Fibroblast of lung (primary cell): ENCODE measurements around the gene ACP1. TPM values are rescaled to one million over a fixed set of nuclear protein-coding genes. Genes with fewer than 3 reads are reported as not detected.

ENCODE experiments used
- DNase-seq, 2 donors: peaks; one replicate each; pipeline versions ENCODE4 v3.0.0 to v3.0.0-alpha.2; 2010; ENCODE audit warnings: low read depth in 2 of 2
- H2AFZ ChIP-seq: 2 replicates; pipeline ENCODE4 v1.5.1; 2012; ENCODE audit warnings: low read length, control low read depth, inconsistent platforms
- H3K27ac ChIP-seq: 2 replicates; pipeline ENCODE4 v1.5.1; 2011; ENCODE audit warnings: low read length, control low read depth; ENCODE audit not compliant: insufficient read depth
- H3K27me3 ChIP-seq: 2 replicates; pipeline ENCODE4 v1.5.1; 2011; ENCODE audit warnings: mild to moderate bottlenecking, low read length; ENCODE audit not compliant: control insufficient read depth, insufficient read depth
- H3K36me3 ChIP-seq: 2 replicates; pipeline ENCODE4 v1.5.1; 2011; ENCODE audit warnings: low read length; ENCODE audit not compliant: control insufficient read depth, insufficient read depth
- H3K4me1 ChIP-seq: 2 replicates; pipeline ENCODE4 v1.5.1; 2011; ENCODE audit warnings: low read length; ENCODE audit not compliant: control insufficient read depth, insufficient read depth; ENCODE audit errors: extremely low read depth
- H3K4me2 ChIP-seq: 2 replicates; pipeline ENCODE4 v1.5.1; 2011; ENCODE audit warnings: low read length, control low read depth; ENCODE audit not compliant: insufficient read depth; ENCODE audit errors: extremely low read depth
- H3K4me3 ChIP-seq, 4 experiments: fragments of 200-600 bp in 1 of 4; sonication (generic) in 1 of 4; replicated peaks in 1 of 4; 2 replicates each; pipeline ENCODE4 v1.5.1; 2011 to 2016; ENCODE audit warnings: low read length in 4 of 4, low read depth in 3 of 4, mild to moderate bottlenecking in 3 of 4, control low read depth in 2 of 4, inconsistent platforms in 1 of 4, mixed read lengths in 1 of 4; ENCODE audit not compliant: insufficient read depth in 1 of 4; ENCODE audit errors: control extremely low read depth in 1 of 4
- H3K79me2 ChIP-seq: 2 replicates; pipeline ENCODE4 v1.5.1; 2012; ENCODE audit warnings: mild to moderate bottlenecking, low read length, inconsistent platforms; ENCODE audit not compliant: control insufficient read depth, insufficient read depth
- H3K9ac ChIP-seq: 2 replicates; pipeline ENCODE4 v1.5.1; 2011; ENCODE audit warnings: mild to moderate bottlenecking, low read length, control low read depth; ENCODE audit not compliant: insufficient read depth
- H3K9me3 ChIP-seq: 2 replicates; pipeline ENCODE4 v1.5.1; 2012; ENCODE audit warnings: low read depth, low read length; ENCODE audit not compliant: control insufficient read depth, insufficient read depth
- H4K20me1 ChIP-seq: 2 replicates; pipeline ENCODE4 v1.5.1; 2011; ENCODE audit warnings: low read length; ENCODE audit not compliant: control insufficient read depth, insufficient read depth; ENCODE audit errors: extremely low read depth
- EZH2 ChIP-seq: IDR thresholded peaks from 2 replicates; pipeline ENCODE4 v1.5.1; 2012; ENCODE audit warnings: low read length, control low read depth, mild to moderate bottlenecking; ENCODE audit errors: missing control alignments
- polyA plus RNA-seq, 2 donors: library from polyadenylated mRNA; depleted of rRNA in 1 of 2; stranded (reverse) in 1 of 2; unstranded in 1 of 2; fragments of >200 nt; gene quantifications; 2 replicates each; pipeline ENCODE4 v1.2.1, GENCODE V29; 2011 to 2012; ENCODE audit warnings: missing spikeins in 1 of 2
- total RNA-seq: library from RNA; depleted of rRNA; stranded (reverse); fragments of >200 nt; gene quantifications from 2 replicates; pipeline ENCODE4 v1.2.1, GENCODE V29; 2014
- TF ChIP-seq, protein P1 (sequence below), 2 donors: IDR thresholded peaks in 1 of 2; conservative IDR thresholded peaks in 1 of 2; 1 replicate in 1 of 2; 2 replicates in 1 of 2; pipeline ENCODE4 v1.5.1; 2011 to 2012; ENCODE audit warnings: low read length in 2 of 2, control low read depth in 1 of 2, inconsistent platforms in 1 of 2, low read depth in 1 of 2, mild to moderate bottlenecking in 1 of 2

Gene ACP1
- total and polyA plus RNA-seq, 2 donors (not counting 1 experiment from before 2014, with no cell fraction given): 86.9 to 124 TPM

DNA sequence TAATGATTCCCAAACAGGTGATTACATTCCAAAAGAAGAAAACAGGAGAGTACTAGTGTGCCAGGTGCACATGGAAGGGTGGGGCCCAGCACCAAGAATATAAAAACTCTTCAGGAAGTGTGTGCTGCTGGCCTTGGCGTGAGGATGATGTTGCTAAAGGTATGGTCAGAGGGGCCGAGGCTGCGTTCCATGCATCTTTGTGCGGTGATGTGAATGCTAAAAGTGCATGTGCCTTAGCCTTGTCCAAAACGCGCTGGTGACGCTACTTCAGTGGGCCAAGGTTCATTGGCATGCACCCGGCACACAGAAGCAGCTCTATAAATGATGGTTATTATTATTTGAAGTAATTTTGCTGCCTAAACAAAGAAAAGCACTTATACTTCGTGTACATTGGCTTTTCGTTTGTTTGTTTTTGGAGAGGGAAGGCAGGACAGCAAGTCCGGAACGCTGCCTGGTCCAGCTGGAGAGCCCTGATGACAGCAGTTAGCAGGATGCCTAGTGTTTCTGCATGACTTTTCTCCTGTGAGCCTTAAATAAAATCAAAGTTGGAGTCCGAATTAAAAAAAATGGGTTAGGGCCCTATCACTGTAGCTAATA is 20.2 kb downstream of the ACP1 start:
- Histone ChIP-seq H3K27ac (no peak overlapping the region), H4K20me1 (no peaks in the 10 kb centered on the region), H3K9me3 (no peaks in the 10 kb centered on the region), H2AFZ (no peak overlapping the region), H3K4me2 (no peak overlapping the region), H3K36me3 (peaks cover 9% of the 10 kb centered on the region), H3K27me3 (peaks cover 6% of the 10 kb centered on the region), H3K4me3 (no peak overlapping the region), H3K4me1 (peaks cover 3% of the 10 kb centered on the region), H3K79me2 (no peaks in the 10 kb centered on the region), H3K9ac (no peak overlapping the region)
- peak in 1 of 2 donors; percentile 49 for DNase-seq
- no peak for TF ChIP-seq EZH2
- TF ChIP-seq, protein P1, sequence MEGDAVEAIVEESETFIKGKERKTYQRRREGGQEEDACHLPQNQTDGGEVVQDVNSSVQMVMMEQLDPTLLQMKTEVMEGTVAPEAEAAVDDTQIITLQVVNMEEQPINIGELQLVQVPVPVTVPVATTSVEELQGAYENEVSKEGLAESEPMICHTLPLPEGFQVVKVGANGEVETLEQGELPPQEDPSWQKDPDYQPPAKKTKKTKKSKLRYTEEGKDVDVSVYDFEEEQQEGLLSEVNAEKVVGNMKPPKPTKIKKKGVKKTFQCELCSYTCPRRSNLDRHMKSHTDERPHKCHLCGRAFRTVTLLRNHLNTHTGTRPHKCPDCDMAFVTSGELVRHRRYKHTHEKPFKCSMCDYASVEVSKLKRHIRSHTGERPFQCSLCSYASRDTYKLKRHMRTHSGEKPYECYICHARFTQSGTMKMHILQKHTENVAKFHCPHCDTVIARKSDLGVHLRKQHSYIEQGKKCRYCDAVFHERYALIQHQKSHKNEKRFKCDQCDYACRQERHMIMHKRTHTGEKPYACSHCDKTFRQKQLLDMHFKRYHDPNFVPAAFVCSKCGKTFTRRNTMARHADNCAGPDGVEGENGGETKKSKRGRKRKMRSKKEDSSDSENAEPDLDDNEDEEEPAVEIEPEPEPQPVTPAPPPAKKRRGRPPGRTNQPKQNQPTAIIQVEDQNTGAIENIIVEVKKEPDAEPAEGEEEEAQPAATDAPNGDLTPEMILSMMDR (conservative IDR thresholded peaks at IDR 0.05 in 1 of 2, IDR thresholded peaks at IDR 0.05 in 1 of 2; ENCODE audit: low read depth in 1 of 2, low read length in 2 of 2): no peak

DNA sequence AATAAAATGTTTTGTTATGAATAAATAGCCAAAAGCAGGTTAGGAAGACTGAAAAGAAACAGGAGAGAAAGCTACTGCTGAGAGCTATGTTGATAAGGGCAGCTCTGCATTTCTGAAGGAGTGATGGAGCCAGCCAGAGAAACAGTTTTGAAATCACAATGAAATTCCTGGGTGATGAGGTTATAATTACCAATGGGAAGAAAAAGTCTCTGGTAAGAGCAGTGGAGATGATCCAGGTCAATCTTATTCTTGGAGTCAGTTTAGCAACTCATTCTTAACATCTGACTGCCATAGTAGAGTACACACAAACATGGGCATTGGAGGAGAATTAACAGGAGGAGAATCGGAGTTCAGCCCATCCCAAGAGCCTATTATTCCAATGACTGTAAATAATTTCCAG is 20.8 kb downstream of the ACP1 start:
- Histone ChIP-seq H3K4me1 (peaks cover 3% of the 10 kb centered on the region), H3K27ac (no peak overlapping the region), H3K79me2 (no peaks in the 10 kb centered on the region), H3K4me3 (no peak overlapping the region), H3K9ac (no peak overlapping the region), H3K27me3 (peaks cover 6% of the 10 kb centered on the region), H3K36me3 (peaks cover 9% of the 10 kb centered on the region), H4K20me1 (no peaks in the 10 kb centered on the region), H3K4me2 (no peak overlapping the region), H2AFZ (no peak overlapping the region), H3K9me3 (no peaks in the 10 kb centered on the region)
- TF ChIP-seq, protein P1 (conservative IDR thresholded peaks at IDR 0.05 in 1 of 2, IDR thresholded peaks at IDR 0.05 in 1 of 2; ENCODE audit: low read depth in 1 of 2, low read length in 2 of 2): no peak
- TF ChIP-seq EZH2: no peak
- DNase-seq: peak; percentile 56 to 81

DNA sequence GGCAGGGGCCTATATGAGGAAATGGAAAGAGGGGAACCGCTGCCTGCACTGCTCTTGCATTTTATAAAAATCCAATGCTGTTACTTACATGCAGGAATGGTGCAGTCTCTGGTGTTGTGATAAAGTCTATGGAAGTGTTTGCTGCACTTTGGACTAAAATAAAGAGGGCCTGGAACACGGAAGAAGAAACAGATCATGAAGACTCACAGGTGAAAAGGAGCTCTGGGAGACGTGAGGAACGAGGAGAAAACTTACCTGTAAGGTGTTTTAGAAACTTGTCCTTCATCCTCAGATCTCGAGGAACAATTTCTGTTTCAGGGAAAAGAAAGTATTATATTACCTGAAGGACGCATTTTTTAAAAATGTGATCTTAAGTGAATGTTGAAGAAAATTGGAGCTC is 21.3 kb downstream of the ACP1 start:
- peaks cover 3% of the 10 kb centered on the region for H3K4me1 ChIP-seq
- no peak overlapping the region for H3K27ac ChIP-seq
- TF ChIP-seq EZH2: no peak
- TF ChIP-seq, protein P1 (conservative IDR thresholded peaks at IDR 0.05 in 1 of 2, IDR thresholded peaks at IDR 0.05 in 1 of 2; ENCODE audit: low read depth in 1 of 2, low read length in 2 of 2): no peak
- no peak overlapping the region for H3K4me3 ChIP-seq
- H3K9me3 ChIP-seq: no peaks in the 10 kb centered on the region
- H3K4me2 ChIP-seq: no peak overlapping the region
- H2AFZ ChIP-seq: no peak overlapping the region
- no peaks in the 10 kb centered on the region for H4K20me1 ChIP-seq
- no peak overlapping the region for H3K9ac ChIP-seq
- DNase-seq: no peak
- no peaks in the 10 kb centered on the region for H3K79me2 ChIP-seq
- peaks cover 6% of the 10 kb centered on the region for H3K27me3 ChIP-seq
- H3K36me3 ChIP-seq: peaks cover 6% of the 10 kb centered on the region
